GM12878 (cell line): ENCODE measurements around the gene EDNRB. TPM values are rescaled to one million over a fixed set of nuclear protein-coding genes. Genes with fewer than 3 reads are reported as not detected.

Experiments
- ATAC-seq: fragments of 200-7000 bp; cut with Tn5 transposase; 3 replicates; pipeline ENCODE4 v1.9.1; 2020; ENCODE audit warnings: mild to moderate bottlenecking, moderate library complexity
- BruUV-seq: library from RNA; stranded (reverse); fragments of 400-500 nt; replicated peaks from 2 replicates; lab custom pipeline; 2021; lab: Mats Ljungman, UMichigan
- CTCF ChIA-PET: fragments of 300-600 bp; sonication (Branson Sonifier 250); formaldehyde crosslinking; extraction: SDS; loops from one replicate; lab custom pipeline; 2021; ENCODE audit warnings: inconsistent platforms; lab: Yijun Ruan, JAX
- POLR2A ChIA-PET: fragments of 350-600 bp; formaldehyde crosslinking; extraction: SDS; loops from one replicate; lab custom pipeline; 2021; ENCODE audit warnings: inconsistent platforms; lab: Charles Lee
- RAD21 ChIA-PET: fragments of 300-600 bp; sonication (Branson Sonifier 250); formaldehyde crosslinking; loops from one replicate; lab custom pipeline; 2023; ENCODE audit warnings: antibody characterized with exemption; ENCODE audit not compliant: unreplicated experiment; lab: Charles Lee
- SMC1A ChIA-PET: fragments of 300-600 bp; sonication (Branson Sonifier 250); formaldehyde crosslinking; loops from one replicate; lab custom pipeline; 2023; ENCODE audit not compliant: unreplicated experiment, uncharacterized antibody; lab: Charles Lee
- DNase-seq: peaks from one replicate; pipeline ENCODE4 v3.0.0-alpha.2; 2011; ENCODE audit warnings: low read depth, low spot score
- FAIRE-seq: peaks from 3 replicates; lab custom pipeline; 2011; peaks lifted over from hg19 to GRCh38; lab: Jason Lieb, UNC
- H2AFZ ChIP-seq: 2 replicates; pipeline ENCODE4 v1.6.0; 2011; ENCODE audit warnings: low read depth, low read length, control low read depth; ENCODE audit not compliant: control insufficient read depth
- H3K27ac ChIP-seq: 2 replicates; pipeline ENCODE4 v1.5.1; 2011; ENCODE audit warnings: control low read depth; ENCODE audit not compliant: control insufficient read depth, insufficient read depth
- H3K27me3 ChIP-seq, 2 experiments: replicated peaks in 1 of 2; 2 replicates each; pipeline versions ENCODE4 v1.6.0 to v1.6.1; 2011; ENCODE audit warnings: low read length in 1 of 2; ENCODE audit not compliant: control insufficient read depth in 2 of 2, insufficient read depth in 2 of 2
- H3K36me3 ChIP-seq, 2 experiments: 2 replicates each; pipeline ENCODE4 v1.5.1; 2011; ENCODE audit warnings: low read length in 1 of 2; ENCODE audit not compliant: control insufficient read depth in 2 of 2, insufficient read depth in 2 of 2
- H3K4me1 ChIP-seq: 2 replicates; pipeline ENCODE4 v1.6.1; 2011; ENCODE audit warnings: mild to moderate bottlenecking, low read length, moderate library complexity, mixed read lengths; ENCODE audit not compliant: control insufficient read depth, insufficient read depth
- H3K4me2 ChIP-seq: 2 replicates; pipeline ENCODE4 v1.6.0; 2011; ENCODE audit warnings: control low read depth; ENCODE audit not compliant: control insufficient read depth, insufficient read depth
- H3K4me3 ChIP-seq: fragments of 200-600 bp; sonication (generic); 2 replicates; pipeline ENCODE4 v1.5.1; 2016
- H3K79me2 ChIP-seq: 2 replicates; pipeline ENCODE4 v1.6.0; 2011; ENCODE audit warnings: low read length; ENCODE audit not compliant: control insufficient read depth, insufficient read depth
- H3K9ac ChIP-seq: 2 replicates; pipeline ENCODE4 v1.8.0; 2011; ENCODE audit warnings: low read length, control low read depth, mixed read lengths; ENCODE audit not compliant: control insufficient read depth, insufficient read depth
- H3K9me3 ChIP-seq: replicated peaks from 3 replicates; pipeline ENCODE4 v1.5.1; 2011; ENCODE audit warnings: mild to moderate bottlenecking, low read length; ENCODE audit not compliant: control insufficient read depth, insufficient read depth
- H4K20me1 ChIP-seq: 2 replicates; pipeline ENCODE4 v1.6.0; 2011; ENCODE audit not compliant: control insufficient read depth, insufficient read depth
- EGR1 ChIP-seq, 2 experiments: IDR thresholded peaks; 1 replicate in 1 of 2; 2 replicates in 1 of 2; pipeline ENCODE4 v1.6.1; 2011 to 2012; ENCODE audit warnings: low read depth in 2 of 2, low read length in 2 of 2, borderline replicate concordance in 1 of 2, mild to moderate bottlenecking in 1 of 2, moderate library complexity in 1 of 2
- HDAC2 ChIP-seq: fragments of 200-600 bp; sonication (generic); IDR thresholded peaks from 2 replicates; pipeline ENCODE4 v1.6.1; 2017
- IRF4 ChIP-seq: IDR thresholded peaks from 2 replicates; pipeline ENCODE4 v1.6.1; 2011; ENCODE audit warnings: low read depth, low read length
- MTA3 ChIP-seq: IDR thresholded peaks from 2 replicates; pipeline ENCODE4 v1.6.1; 2012; ENCODE audit warnings: low read length, inconsistent platforms, borderline replicate concordance
- NFYA ChIP-seq: IDR thresholded peaks from 2 replicates; pipeline ENCODE4 v1.6.1; 2011; ENCODE audit warnings: low read depth, mild to moderate bottlenecking, low read length, improper control_type of control experiment, borderline replicate concordance
- NR2C1 ChIP-seq: fragments of 450-650 bp; IDR thresholded peaks from 2 replicates; pipeline ENCODE4 v1.6.1; 2017; ENCODE audit warnings: antibody characterized with exemption, mild to moderate bottlenecking, moderate library complexity
- POLR2AphosphoS2 ChIP-seq: IDR thresholded peaks from 2 replicates; pipeline ENCODE4 v1.6.1; 2011; ENCODE audit warnings: low read depth, mild to moderate bottlenecking, low read length, improper control_type of control experiment, moderate library complexity
- SMAD5 ChIP-seq: IDR thresholded peaks from 2 replicates; pipeline ENCODE4 v1.6.1; 2016; ENCODE audit warnings: antibody characterized with exemption, low read depth
- SREBF2 ChIP-seq: IDR thresholded peaks from 2 replicates; pipeline ENCODE4 v1.6.1; 2012; ENCODE audit warnings: mild to moderate bottlenecking, low read length
- SUPT20H ChIP-seq: IDR thresholded peaks from 2 replicates; pipeline ENCODE4 v1.6.1; 2011; ENCODE audit warnings: low read depth, mild to moderate bottlenecking, low read length, moderate library complexity, borderline replicate concordance; ENCODE audit not compliant: control insufficient read depth
- ZBTB11 ChIP-seq: fragments of 450-650 bp; formaldehyde crosslinking; IDR thresholded peaks from 2 replicates; pipeline ENCODE4 v1.5.0; 2022; ENCODE audit warnings: mild to moderate bottlenecking, missing genetic modification characterization
- WGBS: methylation state at CpG from one replicate; pipeline ENCODE4 v1.1.6; 2016; ENCODE audit warnings: low lambda C conversion rate; ENCODE audit not compliant: insufficient replicate concordance, insufficient coverage; ENCODE audit errors: missing lambda C conversion rate; 5-methylcytosine and 5-hydroxymethylcytosine counted together
- in situ Hi-C: fragments of 300-500 bp; cut with MboI; formaldehyde crosslinking; loops from 9 replicates; pipeline ENCODE4 v1.14.3; 2018; ENCODE audit warnings: mixed read lengths
- intact Hi-C: fragments of 100-400 bp; cut with micrococcal nuclease; formaldehyde crosslinking; loops from one replicate; pipeline ENCODE4 v1.14.2; 2022; ENCODE audit not compliant: unreplicated experiment
- polyA plus RNA-seq, 11 experiments: library from polyadenylated mRNA; depleted of rRNA in 4 of 11; unstranded in 6 of 11; stranded (reverse) in 5 of 11; fragments of >200 nt; fragmentation: Nextera tagmentation in 4 of 11; fragmentation: Illumina TruSeq in 1 of 11; extraction: Ambion mirVana in 4 of 11; extraction: Trizol in 1 of 11; gene quantifications; 1 replicate in 1 of 11; 2 replicates in 10 of 11; pipeline versions ENCODE4 v1.2.1 to v1.2.3, GENCODE V29; 2011 to 2016; ENCODE audit warnings: inconsistent platforms in 2 of 11, missing spikeins in 2 of 11, low read depth in 1 of 11
- total RNA-seq, 4 experiments: library from RNA; depleted of rRNA in 3 of 4; stranded (reverse); fragments of >200 nt in 3 of 4; fragmentation: Illumina TruSeq in 1 of 4; extraction: Trizol in 1 of 4; gene quantifications; 2 replicates each; pipeline versions ENCODE4 v1.2.1 to v1.2.3, GENCODE V29; 2013 to 2021
- TF ChIP-seq, protein P1 (sequence below): fragments of 450-650 bp; formaldehyde crosslinking; IDR thresholded peaks from 2 replicates; pipeline ENCODE4 v1.4.0; 2020; ENCODE audit warnings: mild to moderate bottlenecking, moderate library complexity
- TF ChIP-seq, protein P2 (sequence below): fragments of 450-650 bp; IDR thresholded peaks from 2 replicates; pipeline ENCODE4 v1.6.1; 2016; ENCODE audit warnings: mild to moderate bottlenecking
- TF ChIP-seq, protein P3 (sequence below): IDR thresholded peaks from 2 replicates; pipeline ENCODE4 v1.6.1; 2012; ENCODE audit warnings: low read depth, low read length, improper control_type of control experiment

The EDNRB gene
- total and polyA plus RNA-seq, 10 of the 15 experiments (the other 5 are each of a cell fraction or from before 2014, with no cell fraction given): not detected

DNA sequence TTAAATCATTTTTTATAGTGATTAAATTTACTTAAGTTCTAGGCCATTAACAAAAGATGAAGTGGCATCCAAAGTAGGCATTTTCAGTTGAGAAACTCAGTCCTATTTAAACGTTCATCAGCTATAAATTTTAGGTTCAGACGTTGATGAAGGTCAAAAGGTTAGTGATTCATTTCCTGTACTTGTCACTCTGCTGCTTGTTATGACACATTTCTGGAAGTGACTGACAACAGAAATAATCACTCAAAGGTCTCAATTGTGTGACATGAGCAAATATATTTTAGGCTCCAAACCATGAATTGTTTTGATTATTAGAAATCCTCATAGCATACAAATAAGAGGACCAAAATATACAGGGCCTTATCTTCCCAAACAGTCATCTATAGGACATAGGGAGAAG, 10.3 kb upstream of the EDNRB start (continued):
- TF ChIP-seq ZBTB11 (CRISPR knock-in tag): no peak
- TF ChIP-seq, protein P1, sequence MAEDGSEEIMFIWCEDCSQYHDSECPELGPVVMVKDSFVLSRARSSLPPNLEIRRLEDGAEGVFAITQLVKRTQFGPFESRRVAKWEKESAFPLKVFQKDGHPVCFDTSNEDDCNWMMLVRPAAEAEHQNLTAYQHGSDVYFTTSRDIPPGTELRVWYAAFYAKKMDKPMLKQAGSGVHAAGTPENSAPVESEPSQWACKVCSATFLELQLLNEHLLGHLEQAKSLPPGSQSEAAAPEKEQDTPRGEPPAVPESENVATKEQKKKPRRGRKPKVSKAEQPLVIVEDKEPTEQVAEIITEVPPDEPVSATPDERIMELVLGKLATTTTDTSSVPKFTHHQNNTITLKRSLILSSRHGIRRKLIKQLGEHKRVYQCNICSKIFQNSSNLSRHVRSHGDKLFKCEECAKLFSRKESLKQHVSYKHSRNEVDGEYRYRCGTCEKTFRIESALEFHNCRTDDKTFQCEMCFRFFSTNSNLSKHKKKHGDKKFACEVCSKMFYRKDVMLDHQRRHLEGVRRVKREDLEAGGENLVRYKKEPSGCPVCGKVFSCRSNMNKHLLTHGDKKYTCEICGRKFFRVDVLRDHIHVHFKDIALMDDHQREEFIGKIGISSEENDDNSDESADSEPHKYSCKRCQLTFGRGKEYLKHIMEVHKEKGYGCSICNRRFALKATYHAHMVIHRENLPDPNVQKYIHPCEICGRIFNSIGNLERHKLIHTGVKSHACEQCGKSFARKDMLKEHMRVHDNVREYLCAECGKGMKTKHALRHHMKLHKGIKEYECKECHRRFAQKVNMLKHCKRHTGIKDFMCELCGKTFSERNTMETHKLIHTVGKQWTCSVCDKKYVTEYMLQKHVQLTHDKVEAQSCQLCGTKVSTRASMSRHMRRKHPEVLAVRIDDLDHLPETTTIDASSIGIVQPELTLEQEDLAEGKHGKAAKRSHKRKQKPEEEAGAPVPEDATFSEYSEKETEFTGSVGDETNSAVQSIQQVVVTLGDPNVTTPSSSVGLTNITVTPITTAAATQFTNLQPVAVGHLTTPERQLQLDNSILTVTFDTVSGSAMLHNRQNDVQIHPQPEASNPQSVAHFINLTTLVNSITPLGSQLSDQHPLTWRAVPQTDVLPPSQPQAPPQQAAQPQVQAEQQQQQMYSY: no peak

GRCh38 chr13:77925616-77926015, 7.0 kb upstream of the EDNRB start:
- no TSS peak for BruUV-seq
- Histone ChIP-seq H3K4me2 (no peak overlapping the region), H3K4me3 (no peak overlapping the region), H3K27ac (no peak overlapping the region), H3K9me3 (no peaks in the 10 kb centered on the region; the same call in 2 of the 3 replicates), H3K79me2 (no peaks in the 10 kb centered on the region), H4K20me1 (no peaks in the 10 kb centered on the region), H3K4me1 (no peaks in the 10 kb centered on the region), H3K36me3 (no peaks in the 10 kb centered on the region), H2AFZ (no peak overlapping the region), H3K27me3 (no peaks in the 10 kb centered on the region), H3K9ac (no peak overlapping the region)
- no peak for FAIRE-seq
- RAD21 ChIA-PET: no interaction called here
- CTCF ChIA-PET: no interaction called here
- DNase-seq: no peak
- POLR2A ChIA-PET: no interaction called here
- WGBS: 67% methylated on average over 14 of the region's 14 CpGs
- no peak for ATAC-seq
- intact Hi-C loops (loop anchor here (5.0 kb wide), 1 partner anchor 97 kb away; no protein-coding TSS in a partner anchor), in situ Hi-C loops (no loop called here)
- TF ChIP-seq NFYA (no peak), EGR1 (IDR thresholded peaks at IDR 0.05; ENCODE audit: borderline replicate concordance in 1 of 2, low read depth in 2 of 2, low read length in 2 of 2) (no peak), POLR2AphosphoS2 (no peak), IRF4 (no peak), HDAC2 (no peak), SMAD5 (no peak), SUPT20H (no peak), SREBF2 (no peak), MTA3 (no peak), NR2C1 (no peak)
- TF ChIP-seq, protein P2, sequence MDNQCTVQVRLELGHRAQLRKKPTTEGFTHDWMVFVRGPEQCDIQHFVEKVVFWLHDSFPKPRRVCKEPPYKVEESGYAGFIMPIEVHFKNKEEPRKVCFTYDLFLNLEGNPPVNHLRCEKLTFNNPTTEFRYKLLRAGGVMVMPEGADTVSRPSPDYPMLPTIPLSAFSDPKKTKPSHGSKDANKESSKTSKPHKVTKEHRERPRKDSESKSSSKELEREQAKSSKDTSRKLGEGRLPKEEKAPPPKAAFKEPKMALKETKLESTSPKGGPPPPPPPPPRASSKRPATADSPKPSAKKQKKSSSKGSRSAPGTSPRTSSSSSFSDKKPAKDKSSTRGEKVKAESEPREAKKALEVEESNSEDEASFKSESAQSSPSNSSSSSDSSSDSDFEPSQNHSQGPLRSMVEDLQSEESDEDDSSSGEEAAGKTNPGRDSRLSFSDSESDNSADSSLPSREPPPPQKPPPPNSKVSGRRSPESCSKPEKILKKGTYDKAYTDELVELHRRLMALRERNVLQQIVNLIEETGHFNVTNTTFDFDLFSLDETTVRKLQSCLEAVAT: no peak
- TF ChIP-seq, protein P3, sequence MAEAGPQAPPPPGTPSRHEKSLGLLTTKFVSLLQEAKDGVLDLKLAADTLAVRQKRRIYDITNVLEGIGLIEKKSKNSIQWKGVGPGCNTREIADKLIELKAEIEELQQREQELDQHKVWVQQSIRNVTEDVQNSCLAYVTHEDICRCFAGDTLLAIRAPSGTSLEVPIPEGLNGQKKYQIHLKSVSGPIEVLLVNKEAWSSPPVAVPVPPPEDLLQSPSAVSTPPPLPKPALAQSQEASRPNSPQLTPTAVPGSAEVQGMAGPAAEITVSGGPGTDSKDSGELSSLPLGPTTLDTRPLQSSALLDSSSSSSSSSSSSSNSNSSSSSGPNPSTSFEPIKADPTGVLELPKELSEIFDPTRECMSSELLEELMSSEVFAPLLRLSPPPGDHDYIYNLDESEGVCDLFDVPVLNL: no peak
- SMC1A ChIA-PET: interaction anchor here (1.6 kb wide), 1 partner anchor 23 kb away, joined by 5 read pairs; no protein-coding TSS in a partner anchor
